OCI-LY3 (cell line): Measurements from ENCODE around the gene NYAP2.

Experiments used
- H2AFZ ChIP-seq: fragments of 200-600, 300-600 bp; shearing (Covaris generic); 2 replicates; pipeline ENCODE4 v1.6.0; 2014; ENCODE audit warnings: antibody characterized with exemption, low read depth, low read length
- H3K27ac ChIP-seq: fragments of 200-600, 300-600 bp; sonication (generic); 2 replicates; pipeline ENCODE4 v1.5.1; 2014; ENCODE audit warnings: mild to moderate bottlenecking, low read length, moderate library complexity, mixed read lengths
- H3K27me3 ChIP-seq: fragments of 200-600, 300-600 bp; sonication (generic); 2 replicates; pipeline ENCODE4 v1.6.1; 2014; ENCODE audit warnings: low read depth, low read length, mixed read lengths
- H3K36me3 ChIP-seq: fragments of 200-600, 300-600 bp; sonication (generic); replicated peaks from 2 replicates; pipeline ENCODE3; 2014; ENCODE audit warnings: low read depth, low read length, mixed read lengths
- H3K4me1 ChIP-seq: fragments of 300-600, 200-600 bp; sonication (generic); 2 replicates; pipeline ENCODE4 v1.6.1; 2014; ENCODE audit warnings: low read length, mixed read lengths
- H3K4me2 ChIP-seq: fragments of 200-600, 300-600 bp; sonication (generic); 2 replicates; pipeline ENCODE4 v1.6.1; 2014; ENCODE audit warnings: low read length, mixed read lengths
- H3K4me3 ChIP-seq: fragments of 300-600, 200-600 bp; sonication (generic); 2 replicates; pipeline ENCODE4 v1.5.1; 2014; ENCODE audit warnings: antibody characterized with exemption, mild to moderate bottlenecking, low read length, moderate library complexity
- H3K79me2 ChIP-seq: fragments of 300-600, 200-600 bp; shearing (Covaris generic); 2 replicates; pipeline ENCODE4 v1.6.1; 2014; ENCODE audit warnings: mild to moderate bottlenecking, low read length, mixed read lengths
- H3K9ac ChIP-seq: fragments of 300-600, 200-600 bp; shearing (Covaris generic); 2 replicates; pipeline ENCODE4 v1.6.0; 2014; ENCODE audit warnings: mild to moderate bottlenecking, low read length, moderate library complexity
- H3K9me3 ChIP-seq: fragments of 200-600, 300-600 bp; shearing (Covaris generic); 2 replicates; pipeline ENCODE4 v1.6.1; 2014; ENCODE audit warnings: low read length, mixed read lengths; ENCODE audit not compliant: insufficient read depth
- H4K20me1 ChIP-seq: fragments of 200-600, 300-600 bp; sonication (generic); 2 replicates; pipeline ENCODE4 v1.6.1; 2016; ENCODE audit warnings: low read length, mixed read lengths; ENCODE audit not compliant: insufficient read depth
- EZH2phosphoT487 ChIP-seq: fragments of 200-600 bp; shearing (Covaris generic); IDR thresholded peaks from 2 replicates; pipeline ENCODE4 v1.6.1; 2018; ENCODE audit warnings: antibody characterized with exemption, mixed run types, low read depth
- TF ChIP-seq, protein P1 (sequence below): fragments of 200-600, 300-600 bp; sonication (generic); IDR thresholded peaks from 2 replicates; pipeline ENCODE4 v1.5.1; 2014; ENCODE audit warnings: antibody characterized with exemption, low read length, low read depth

NYAP2 gene

DNA sequence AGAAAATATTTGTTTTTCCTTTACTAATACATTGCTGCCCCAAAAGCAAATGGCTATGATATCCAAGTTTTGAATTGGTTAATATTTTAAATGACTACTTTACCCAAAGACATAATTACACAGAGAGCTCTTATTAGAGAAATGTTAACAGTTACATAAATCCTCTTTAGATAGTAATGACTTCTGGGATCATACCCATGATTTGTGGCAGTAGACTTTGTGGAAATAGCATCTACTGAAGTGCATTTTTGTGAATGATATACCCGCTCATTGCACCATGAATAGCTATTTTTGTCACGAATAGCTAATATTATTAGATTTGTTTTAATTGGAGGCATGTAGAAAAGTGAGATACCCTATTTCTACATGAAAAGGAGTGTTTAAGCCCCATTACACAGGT lies 15.8 kb downstream of the NYAP2 start:
- Histone ChIP-seq H3K9me3 (no peaks in the 10 kb centered on the region), H3K4me2 (no peak overlapping the region), H4K20me1 (no peaks in the 10 kb centered on the region), H3K4me3 (no peak overlapping the region), H3K79me2 (no peaks in the 10 kb centered on the region), H3K9ac (no peak overlapping the region), H3K27ac (no peak overlapping the region), H3K4me1 (peaks cover 8% of the 10 kb centered on the region), H2AFZ (no peak overlapping the region), H3K27me3 (no peaks in the 10 kb centered on the region), H3K36me3 (no peaks in the 10 kb centered on the region)
- TF ChIP-seq EZH2phosphoT487, result no peak
- TF ChIP-seq, protein P1, sequence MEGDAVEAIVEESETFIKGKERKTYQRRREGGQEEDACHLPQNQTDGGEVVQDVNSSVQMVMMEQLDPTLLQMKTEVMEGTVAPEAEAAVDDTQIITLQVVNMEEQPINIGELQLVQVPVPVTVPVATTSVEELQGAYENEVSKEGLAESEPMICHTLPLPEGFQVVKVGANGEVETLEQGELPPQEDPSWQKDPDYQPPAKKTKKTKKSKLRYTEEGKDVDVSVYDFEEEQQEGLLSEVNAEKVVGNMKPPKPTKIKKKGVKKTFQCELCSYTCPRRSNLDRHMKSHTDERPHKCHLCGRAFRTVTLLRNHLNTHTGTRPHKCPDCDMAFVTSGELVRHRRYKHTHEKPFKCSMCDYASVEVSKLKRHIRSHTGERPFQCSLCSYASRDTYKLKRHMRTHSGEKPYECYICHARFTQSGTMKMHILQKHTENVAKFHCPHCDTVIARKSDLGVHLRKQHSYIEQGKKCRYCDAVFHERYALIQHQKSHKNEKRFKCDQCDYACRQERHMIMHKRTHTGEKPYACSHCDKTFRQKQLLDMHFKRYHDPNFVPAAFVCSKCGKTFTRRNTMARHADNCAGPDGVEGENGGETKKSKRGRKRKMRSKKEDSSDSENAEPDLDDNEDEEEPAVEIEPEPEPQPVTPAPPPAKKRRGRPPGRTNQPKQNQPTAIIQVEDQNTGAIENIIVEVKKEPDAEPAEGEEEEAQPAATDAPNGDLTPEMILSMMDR, result no peak

DNA sequence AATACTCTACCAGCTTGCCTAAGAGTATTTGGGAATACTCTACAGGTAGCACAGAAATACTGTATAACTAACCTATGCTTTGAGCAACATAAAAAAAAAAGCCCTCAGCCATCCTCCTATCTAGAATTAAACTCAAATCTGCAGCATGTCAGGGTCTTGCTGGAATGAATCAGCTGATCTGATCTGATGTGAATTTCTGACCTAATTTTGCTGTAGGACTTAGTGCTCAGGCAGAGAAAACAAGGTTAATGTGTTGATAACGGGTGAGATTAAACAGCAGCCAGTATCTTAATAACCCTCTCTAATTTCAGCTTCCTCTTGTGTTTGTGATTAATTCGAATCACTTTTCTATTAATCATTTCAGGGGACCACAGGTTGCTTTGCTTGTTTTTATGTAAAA lies 16.3 kb downstream of the NYAP2 start:
- Histone ChIP-seq H3K4me3 (no peak overlapping the region), H3K9ac (no peak overlapping the region), H3K27ac (no peak overlapping the region), H3K79me2 (no peaks in the 10 kb centered on the region), H3K9me3 (no peaks in the 10 kb centered on the region), H3K27me3 (no peaks in the 10 kb centered on the region), H3K4me2 (no peak overlapping the region), H2AFZ (no peak overlapping the region), H3K4me1 (peaks cover 8% of the 10 kb centered on the region), H3K36me3 (no peaks in the 10 kb centered on the region), H4K20me1 (no peaks in the 10 kb centered on the region)
- no peak for TF ChIP-seq EZH2phosphoT487
- TF ChIP-seq, protein P1, result no peak

DNA sequence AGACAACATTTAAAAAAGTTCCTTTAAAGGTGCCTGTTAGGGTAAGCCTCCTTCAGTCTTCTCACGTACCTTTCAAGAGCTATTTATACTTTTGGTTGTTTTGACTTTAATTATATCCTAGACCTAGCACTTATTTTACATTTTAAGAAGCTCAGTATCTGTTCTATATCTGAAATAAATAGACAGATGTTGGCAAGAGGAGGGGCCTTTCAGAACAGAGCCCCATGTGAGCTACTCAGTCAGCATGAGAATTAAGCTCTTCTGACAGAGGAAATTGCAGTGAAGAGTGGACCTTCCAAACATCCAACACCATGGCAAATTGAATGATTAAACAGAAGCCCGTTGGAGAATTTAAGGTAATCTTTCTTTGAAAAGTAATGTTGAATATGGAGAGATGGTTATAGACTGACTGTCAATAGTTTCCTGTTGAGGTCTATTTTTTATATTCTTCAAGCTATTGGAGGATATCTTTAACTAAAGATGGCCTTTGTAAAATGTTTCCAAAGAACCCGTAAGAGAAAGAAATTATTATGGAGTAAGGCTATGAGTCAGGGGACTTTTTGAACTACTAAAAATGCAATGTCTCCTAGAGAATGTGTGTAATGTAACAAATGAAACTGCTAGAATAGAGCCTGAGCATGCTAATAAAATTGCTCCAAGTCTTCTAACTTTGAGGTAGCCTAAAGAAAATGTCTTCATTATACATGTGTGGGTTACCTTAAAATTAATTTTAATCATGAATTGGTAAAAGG lies 17.3 kb downstream of the NYAP2 start:
- Histone ChIP-seq H3K4me1 (peaks cover 8% of the 10 kb centered on the region), H3K27me3 (no peaks in the 10 kb centered on the region), H3K4me2 (no peak overlapping the region), H3K36me3 (no peaks in the 10 kb centered on the region), H3K9me3 (no peaks in the 10 kb centered on the region), H3K4me3 (no peak overlapping the region), H4K20me1 (no peaks in the 10 kb centered on the region), H2AFZ (no peak overlapping the region), H3K27ac (no peak overlapping the region), H3K79me2 (no peaks in the 10 kb centered on the region), H3K9ac (no peak overlapping the region)
- TF ChIP-seq EZH2phosphoT487, result no peak
- TF ChIP-seq, protein P1, result no peak

DNA sequence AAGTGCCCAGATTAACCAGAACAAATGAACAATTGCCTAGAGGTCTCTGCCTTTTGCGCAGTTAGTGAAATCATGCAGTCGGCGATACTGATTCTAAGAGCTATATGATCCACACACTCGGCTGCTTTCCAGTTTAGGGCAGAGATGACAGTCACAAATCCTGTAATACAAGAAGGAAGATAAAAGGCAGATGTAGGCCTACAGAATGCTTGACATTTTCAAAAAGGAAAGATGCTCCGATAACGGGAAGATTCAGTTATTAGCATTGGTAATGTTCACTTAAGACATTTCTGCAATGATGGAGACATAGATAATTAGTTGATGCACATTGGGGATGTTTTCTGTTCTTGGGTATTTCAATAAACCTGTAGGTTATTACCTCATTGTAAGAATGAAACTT lies 19.5 kb downstream of the NYAP2 start:
- H4K20me1 ChIP-seq, result no peaks in the 10 kb centered on the region
- H3K27ac ChIP-seq, result no peak overlapping the region
- H3K4me2 ChIP-seq, result no peak overlapping the region
- no peak overlapping the region for H3K4me3 ChIP-seq
- H3K79me2 ChIP-seq, result no peaks in the 10 kb centered on the region
- no peaks in the 10 kb centered on the region for H3K27me3 ChIP-seq
- no peaks in the 10 kb centered on the region for H3K9me3 ChIP-seq
- H3K9ac ChIP-seq, result no peak overlapping the region
- no peak for TF ChIP-seq EZH2phosphoT487
- TF ChIP-seq, protein P1, result no peak
- no peaks in the 10 kb centered on the region for H3K36me3 ChIP-seq
- H2AFZ ChIP-seq, result no peak overlapping the region
- H3K4me1 ChIP-seq, result peaks cover 8% of the 10 kb centered on the region
